Thoracic aorta (tissue), 2 donors: ENCODE measurements around the gene PDE4B. TPM values are rescaled to one million over a fixed set of nuclear protein-coding genes. Genes with fewer than 3 reads are reported as not detected.

ENCODE experiments used
- ATAC-seq: fragments of 150-250 bp; one replicate; pipeline ENCODE4 v1.8.0; 2017; ENCODE audit warnings: low read depth; ENCODE audit not compliant: insufficient number of reproducible peaks, low FRiP score
- DNase-seq: peaks from one replicate; pipeline ENCODE4 v3.0.0-alpha.2; 2020; ENCODE audit warnings: low spot score
- H3K27ac ChIP-seq, 2 donors: fragments of 200-600 bp; sonication (generic); 1 replicate in 1 of 2; 2 replicates in 1 of 2; pipeline ENCODE4 v1.5.1; 2016; ENCODE audit warnings: mild to moderate bottlenecking in 2 of 2, moderate library complexity in 2 of 2
- H3K27me3 ChIP-seq: fragments of 200-600 bp; sonication (generic); replicated peaks from 2 replicates; pipeline ENCODE4 v1.6.0; 2016; ENCODE audit warnings: mild to moderate bottlenecking; ENCODE audit not compliant: insufficient read depth
- H3K36me3 ChIP-seq: fragments of 200-600 bp; sonication (generic); one replicate; pipeline ENCODE4 v1.5.1; 2016
- H3K4me1 ChIP-seq, 2 donors: fragments of 200-600 bp; sonication (generic); 1 replicate in 1 of 2; 2 replicates in 1 of 2; pipeline versions ENCODE4 v1.5.1 to v1.6.0; 2016; ENCODE audit warnings: low read depth in 2 of 2, mild to moderate bottlenecking in 1 of 2; ENCODE audit not compliant: control insufficient read depth in 1 of 2
- H3K4me3 ChIP-seq: fragments of 200-600 bp; sonication (generic); 2 replicates; pipeline ENCODE4 v1.5.1; 2016; ENCODE audit warnings: mild to moderate bottlenecking
- H3K9me3 ChIP-seq: fragments of 200-600 bp; sonication (generic); 2 replicates; pipeline ENCODE4 v1.5.1; 2016
- CTCF ChIP-seq: fragments of 200-600 bp; sonication (generic); IDR thresholded peaks from one replicate; pipeline ENCODE4 v1.5.1; 2019; ENCODE audit warnings: antibody characterized with exemption
- total RNA-seq, 2 donors: library from RNA; depleted of rRNA; stranded (reverse); fragments of >200 nt; gene quantifications; one replicate each; pipeline versions ENCODE4 v1.1.0 to v1.2.3, GENCODE V29; 2016

PDE4B gene
- total RNA-seq, 2 donors from 2014 or later = 29.0 to 42.4 TPM

GRCh38 chr1:66271216-66271903 is 478.7 kb downstream of the PDE4B start:
- peak; percentile 80 for ATAC-seq
- peak overlapping the region; percentile 38 to 61 for H3K27ac ChIP-seq
- H3K9me3 ChIP-seq = no peaks in the 10 kb centered on the region
- no peak for TF ChIP-seq CTCF
- peak; percentile 64 for DNase-seq
- H3K4me1 ChIP-seq = peaks cover 21 to 53% of the 10 kb centered on the region in 2 donors
- H3K27me3 ChIP-seq = no peaks in the 10 kb centered on the region
- peak overlapping the region; percentile 44 for H3K4me3 ChIP-seq
- H3K36me3 ChIP-seq = no peaks in the 10 kb centered on the region

GRCh38 chr1:66271904-66272254 is 479.2 kb downstream of the PDE4B start:
- TF ChIP-seq CTCF = no peak
- Histone ChIP-seq H3K4me1 (peaks cover 21 to 53% of the 10 kb centered on the region in 2 donors), H3K36me3 (no peaks in the 10 kb centered on the region), H3K4me3 (peak overlapping the region; percentile 44), H3K27ac (peak overlapping the region; percentile 38 to 61), H3K27me3 (no peaks in the 10 kb centered on the region), H3K9me3 (no peaks in the 10 kb centered on the region)
- no peak for ATAC-seq
- no peak for DNase-seq

- peaks cover 31 to 64% of the 10 kb centered on the region in 2 donors for H3K4me1 ChIP-seq
- no peaks in the 10 kb centered on the region for H3K36me3 ChIP-seq
- no peaks in the 10 kb centered on the region for H3K27me3 ChIP-seq
- TF ChIP-seq CTCF = no peak
- H3K4me3 ChIP-seq = no peak overlapping the region
- H3K9me3 ChIP-seq = no peaks in the 10 kb centered on the region
- no peak for ATAC-seq
- DNase-seq = no peak
- no peak overlapping the region for H3K27ac ChIP-seq
Observed at GRCh38 chr1:66273656-66274055, 481.0 kb downstream of the PDE4B start.

- Histone ChIP-seq H3K27ac (no peak overlapping the region), H3K4me3 (no peak overlapping the region), H3K4me1 (peaks cover 31 to 62% of the 10 kb centered on the region in 2 donors)
Observed at GRCh38 chr1:66274634-66275033, 481.9 kb downstream of the PDE4B start.

GRCh38 chr1:66275083-66275482 is 482.4 kb downstream of the PDE4B start:
- no peaks in the 10 kb centered on the region for H3K27me3 ChIP-seq
- peaks cover 31 to 57% of the 10 kb centered on the region in 2 donors for H3K4me1 ChIP-seq
- no peak for DNase-seq
- ATAC-seq = no peak
- H3K36me3 ChIP-seq = no peaks in the 10 kb centered on the region
- H3K27ac ChIP-seq = peak overlapping the region in 1 of 2 donors; percentile 22
- no peak for TF ChIP-seq CTCF
- no peak overlapping the region for H3K4me3 ChIP-seq
- no peaks in the 10 kb centered on the region for H3K9me3 ChIP-seq

More at GRCh38 chr1:66274634-66275033, 481.9 kb downstream of the PDE4B start:
- DNase-seq (no peak), ATAC-seq (no peak)
- H3K27me3 ChIP-seq = no peaks in the 10 kb centered on the region
- no peaks in the 10 kb centered on the region for H3K36me3 ChIP-seq
- TF ChIP-seq CTCF = no peak
- no peaks in the 10 kb centered on the region for H3K9me3 ChIP-seq
